SHP77 (cell line): Measurements from ENCODE around the gene NR2C2AP.
"Not testable (repeated sequence)": the region's sequence is repeated elsewhere in the genome, so short reads cannot be mapped to it uniquely, and the experiment has no call there.

ENCODE experiments used
- DNase-seq, 2 experiments: peaks; one replicate each; lab custom pipeline; 2025; lab: John Stamatoyannopoulos, UW

Gene NR2C2AP

GRCh38 chr19:19203012-19203856, at the start of gene NR2C2AP:
Gene NR2C2AP, minus strand, starts transcription at chr19:19203414. Its CDS starts 354 bp downstream, at chr19:19203060.
- DNase-seq, result peak; percentile 68 to 88

GRCh38 chr19:19250196-19250801, 47.1 kb upstream of the NR2C2AP start:
- no peak for DNase-seq

- DNase-seq, result no peak
Observed at GRCh38 chr19:19240476-19240875, 37.3 kb upstream of the NR2C2AP start.

- no peak for DNase-seq
Observed at GRCh38 chr19:19239675-19240074, 36.5 kb upstream of the NR2C2AP start.

- DNase-seq, result no peak
Observed at GRCh38 chr19:19238126-19238894, 35.1 kb upstream of the NR2C2AP start.

- DNase-seq, result no peak
Observed at GRCh38 chr19:19236173-19236572, 33.0 kb upstream of the NR2C2AP start.

- DNase-seq, result no peak
Observed at GRCh38 chr19:19234220-19234816, 31.1 kb upstream of the NR2C2AP start.

- peak in 1 of 2 experiments; percentile 33 for DNase-seq
Observed at GRCh38 chr19:19232261-19232721, 29.1 kb upstream of the NR2C2AP start.

GRCh38 chr19:19230999-19231398, 27.8 kb upstream of the NR2C2AP start:
- DNase-seq, result no peak

- no peak for DNase-seq
Observed at GRCh38 chr19:19229701-19230100, 26.5 kb upstream of the NR2C2AP start.

- no peak for DNase-seq
Observed at GRCh38 chr19:19227217-19227616, 24.0 kb upstream of the NR2C2AP start.

GRCh38 chr19:19226663-19227062, 23.4 kb upstream of the NR2C2AP start:
- DNase-seq, result no peak

GRCh38 chr19:19226204-19226603, 23.0 kb upstream of the NR2C2AP start:
- no peak for DNase-seq

- peak; percentile 78 to 87 for DNase-seq
Observed at GRCh38 chr19:19224852-19225494, 21.8 kb upstream of the NR2C2AP start.

- no peak for DNase-seq
Observed at GRCh38 chr19:19224150-19224851, 21.1 kb upstream of the NR2C2AP start.

GRCh38 chr19:19223636-19224035, 20.4 kb upstream of the NR2C2AP start:
- no peak for DNase-seq

GRCh38 chr19:19223060-19223459, 19.8 kb upstream of the NR2C2AP start:
- no peak for DNase-seq

- not testable (repeated sequence) for DNase-seq
Observed at GRCh38 chr19:19221000-19221399, 17.8 kb upstream of the NR2C2AP start.

GRCh38 chr19:19218911-19219310, 15.7 kb upstream of the NR2C2AP start:
- DNase-seq, result no peak

- DNase-seq, result peak in 1 of 2 experiments; percentile 21
Observed at GRCh38 chr19:19217099-19217498, 13.9 kb upstream of the NR2C2AP start.

GRCh38 chr19:19215792-19216191, 12.6 kb upstream of the NR2C2AP start:
- DNase-seq, result no peak
